Retina (tissue), 1 donor: ENCODE measurements around the gene PLEKHG4B.

Source experiments
- DNase-seq: peaks from one replicate; pipeline ENCODE4 v3.0.0-alpha.2; 2016

The PLEKHG4B gene

DNA sequence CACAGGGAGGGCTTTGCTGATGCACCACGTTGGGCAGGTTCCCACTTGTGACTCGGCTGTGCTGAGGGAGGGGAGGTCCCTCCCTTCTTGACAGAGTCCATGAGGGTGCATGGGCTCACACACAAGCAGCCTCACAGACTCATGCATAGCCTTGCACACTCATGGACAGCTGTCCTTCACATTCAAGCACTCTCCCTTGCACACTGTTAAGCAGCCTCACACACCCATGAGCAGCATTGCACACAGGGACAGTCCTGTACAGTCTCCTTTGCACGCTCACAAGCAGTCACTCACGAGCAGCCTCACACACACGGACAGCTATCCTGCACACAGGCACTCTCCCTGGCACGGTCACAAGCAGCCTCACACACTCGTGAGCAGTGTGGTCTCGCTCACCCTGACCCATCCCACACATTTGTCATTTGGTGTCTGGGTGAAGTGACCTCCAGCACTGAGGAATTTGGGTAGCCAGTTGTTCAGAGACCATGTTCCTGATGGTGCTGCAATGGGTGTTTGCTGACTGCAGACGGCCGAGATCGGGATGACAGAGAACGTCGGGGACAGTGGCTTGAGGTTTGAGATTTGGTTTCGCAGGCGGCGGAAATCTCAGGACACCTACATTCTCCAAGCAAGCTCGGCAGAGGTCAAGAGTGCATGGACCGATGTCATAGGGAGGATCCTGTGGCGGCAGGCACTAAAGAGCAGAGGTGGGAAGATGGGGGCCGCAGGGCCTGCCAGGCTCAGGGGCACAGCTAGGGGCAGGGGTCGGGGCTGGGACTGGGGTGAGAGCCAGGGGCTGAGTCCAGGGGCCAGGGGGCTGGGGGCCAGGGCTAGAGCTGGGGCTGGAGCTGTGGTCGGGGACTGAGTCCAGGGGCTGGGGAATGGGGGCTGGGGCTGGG is 81.7 kb downstream of the PLEKHG4B start:
- no peak for DNase-seq

DNA sequence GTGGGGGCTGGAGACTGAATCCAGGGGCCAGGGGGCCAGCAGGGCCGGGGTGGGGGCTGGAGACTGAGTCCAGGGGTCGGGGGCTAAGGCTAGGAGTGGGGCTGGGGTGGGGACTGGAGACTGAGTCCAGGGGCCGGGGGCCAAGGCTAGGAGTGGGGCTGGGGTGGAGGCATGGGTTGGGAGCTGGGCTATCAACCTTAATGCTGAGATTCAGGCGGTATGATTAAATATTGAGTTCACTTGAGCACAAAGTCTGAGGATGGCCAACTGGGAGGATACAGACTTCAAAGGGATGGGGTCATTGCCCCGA is 82.3 kb downstream of the PLEKHG4B start:
- DNase-seq, result no peak

DNA sequence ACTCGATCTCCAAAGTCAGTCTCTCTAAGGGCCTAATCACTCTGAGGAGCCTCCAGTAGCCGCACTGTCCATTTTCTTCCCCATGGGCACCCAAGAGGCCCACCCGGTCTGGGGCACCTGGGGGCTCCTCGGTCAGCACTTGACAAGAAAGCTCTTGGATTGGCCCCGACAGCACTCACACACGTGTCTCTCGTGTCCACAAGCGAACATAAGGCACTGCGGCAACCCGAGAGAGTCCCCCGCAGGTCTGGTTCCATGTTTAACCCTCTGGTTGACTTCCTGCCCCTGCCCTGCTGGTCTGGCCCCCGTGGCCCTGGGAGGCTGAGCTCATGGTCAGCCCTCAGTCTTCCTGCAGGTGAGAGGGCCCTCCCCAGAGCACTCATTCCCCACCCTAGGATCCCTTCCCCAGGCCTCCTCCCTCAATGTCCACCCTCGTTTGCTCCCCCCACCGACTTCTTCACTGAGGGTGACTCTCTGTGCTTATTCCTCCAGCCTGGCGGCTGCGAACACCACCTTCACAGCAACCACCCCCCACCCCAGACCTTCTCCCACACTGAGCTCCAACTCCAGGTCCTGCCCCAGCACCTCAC is 83.0 kb downstream of the PLEKHG4B start:
- DNase-seq, result no peak

DNA sequence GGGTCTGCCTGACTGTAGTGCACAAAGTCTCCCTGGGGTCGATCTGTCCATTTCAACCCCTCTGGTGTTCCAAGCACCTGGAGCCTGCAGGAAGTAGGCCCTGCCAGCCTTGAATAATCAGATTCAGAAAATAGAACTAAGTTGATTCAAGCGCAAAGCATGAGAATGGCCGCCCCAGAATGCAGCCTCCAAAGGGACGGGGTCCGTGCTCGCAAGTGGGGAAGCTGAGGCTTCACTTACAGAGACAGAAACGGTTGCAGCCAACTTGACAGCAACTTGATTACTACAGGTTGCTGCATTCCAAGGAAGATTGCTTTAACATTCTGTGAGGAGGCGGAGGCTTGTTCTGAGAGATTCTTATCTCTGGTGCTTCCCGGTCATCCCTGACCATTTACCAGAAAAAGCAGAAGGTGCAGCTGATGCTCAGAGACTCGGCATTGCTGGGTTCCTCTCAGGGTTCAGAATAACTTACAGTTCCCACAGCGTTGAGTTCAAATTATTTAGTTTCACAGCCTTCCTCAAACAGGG is 84.4 kb downstream of the PLEKHG4B start:
- no peak for DNase-seq

DNA sequence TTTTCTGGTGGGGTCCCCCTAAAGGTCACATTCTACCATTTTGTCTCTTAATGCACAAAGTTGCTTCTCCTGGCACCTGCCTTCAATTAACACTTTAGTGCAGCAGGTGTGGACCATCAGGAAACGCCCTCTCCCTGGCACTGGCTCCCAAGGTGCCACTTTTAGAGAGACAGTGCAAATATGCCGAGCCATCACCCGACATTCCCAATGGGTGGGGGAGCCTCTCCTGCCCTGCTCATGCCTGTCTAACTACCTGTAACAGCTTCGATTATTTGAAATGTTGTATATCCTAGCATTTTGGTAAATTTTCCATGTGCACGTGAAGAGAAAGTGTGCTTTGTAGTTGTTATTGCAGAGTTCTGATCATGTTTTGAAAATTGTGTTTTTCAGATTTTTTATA is 86.1 kb downstream of the PLEKHG4B start:
- DNase-seq, result no peak

DNA sequence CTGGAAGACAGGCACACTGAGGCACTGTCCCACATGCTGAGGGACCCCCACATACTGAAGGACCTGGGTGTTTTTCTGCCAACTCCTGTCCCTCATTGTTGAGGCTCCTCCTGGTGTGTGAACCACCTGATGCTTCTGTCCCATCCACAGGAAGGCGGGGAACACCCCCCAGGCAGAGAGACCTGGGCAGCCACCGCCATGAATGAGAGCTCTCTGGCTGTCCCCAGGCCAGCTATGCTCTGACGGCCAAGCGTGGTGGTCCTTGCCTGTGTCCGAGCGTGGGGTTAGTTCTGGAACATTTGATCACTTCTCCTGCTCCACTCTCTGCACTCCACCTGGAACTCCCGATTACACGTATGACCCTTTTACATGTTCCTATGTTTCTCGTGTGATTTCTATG is 87.4 kb downstream of the PLEKHG4B start:
- DNase-seq, result no peak

DNA sequence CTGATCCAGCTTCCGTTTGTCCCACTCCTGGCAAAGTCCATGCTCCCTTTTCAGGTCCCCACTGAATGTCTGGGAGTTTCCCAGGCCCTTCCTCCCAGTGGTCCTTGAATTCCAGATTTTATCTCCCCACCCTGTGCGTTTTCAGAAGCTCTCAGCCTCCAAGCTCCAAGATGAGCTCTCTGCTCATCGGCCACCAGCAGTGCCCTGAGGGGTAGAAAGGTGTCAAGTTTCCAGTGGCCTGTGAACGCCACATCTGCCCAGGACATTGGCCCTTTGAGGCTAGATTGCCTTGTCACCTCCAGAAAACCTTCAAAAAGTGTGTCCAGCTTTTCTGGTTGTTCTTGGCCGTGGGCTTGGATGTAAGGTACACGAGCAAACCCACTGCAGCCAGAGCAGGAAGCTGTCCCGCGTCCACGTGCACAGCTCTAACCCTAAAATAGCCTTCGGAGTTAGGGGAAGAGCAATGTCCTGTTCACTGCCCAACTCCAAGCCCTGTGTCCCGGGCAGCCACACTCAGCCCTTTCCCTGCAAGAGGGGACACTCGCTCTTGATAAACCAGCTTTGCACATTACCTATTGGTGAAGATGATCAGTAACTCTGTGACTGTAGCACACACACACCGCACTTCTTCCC is 88.4 kb downstream of the PLEKHG4B start:
- DNase-seq, result no peak

DNA sequence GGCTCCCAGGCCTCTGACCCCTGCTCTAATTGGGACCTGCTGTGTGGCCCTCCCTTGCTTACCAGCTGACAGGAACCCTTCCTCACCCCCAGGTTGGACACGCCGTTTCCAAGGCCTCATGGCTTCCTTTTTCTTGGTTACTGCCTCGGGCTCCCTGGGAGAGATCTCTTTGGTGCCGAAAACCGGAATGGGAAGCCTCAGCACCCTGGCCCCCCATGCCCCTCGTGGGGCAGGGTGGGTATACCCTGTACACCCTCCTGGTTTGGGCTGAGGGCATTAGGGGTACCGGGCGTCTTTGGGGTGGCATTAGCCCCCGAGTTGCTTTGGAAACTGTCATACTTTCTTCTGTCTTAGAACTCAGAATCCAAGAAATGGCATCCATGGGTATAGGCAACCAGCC is 89.2 kb downstream of the PLEKHG4B start:
- DNase-seq, result no peak

DNA sequence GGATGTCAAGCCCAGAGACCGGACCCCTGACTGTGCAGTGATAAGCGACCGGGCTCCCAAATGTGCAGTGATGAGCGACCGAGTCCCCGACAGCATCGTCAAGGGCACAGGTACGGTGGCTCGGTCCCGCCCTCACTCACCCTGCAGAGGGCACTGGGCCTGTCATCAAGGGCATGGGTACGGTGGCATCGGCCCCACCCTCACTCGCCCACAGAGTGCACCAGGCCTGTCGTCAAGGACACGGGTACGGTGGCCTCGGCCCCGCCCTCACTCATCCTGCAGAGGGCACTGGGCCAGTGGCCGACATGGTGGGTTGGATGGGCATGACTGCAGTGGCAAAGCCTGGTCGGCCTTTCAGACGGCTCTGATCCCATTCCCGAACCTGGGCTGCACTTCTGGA is 89.6 kb downstream of the PLEKHG4B start:
- no peak for DNase-seq

DNA sequence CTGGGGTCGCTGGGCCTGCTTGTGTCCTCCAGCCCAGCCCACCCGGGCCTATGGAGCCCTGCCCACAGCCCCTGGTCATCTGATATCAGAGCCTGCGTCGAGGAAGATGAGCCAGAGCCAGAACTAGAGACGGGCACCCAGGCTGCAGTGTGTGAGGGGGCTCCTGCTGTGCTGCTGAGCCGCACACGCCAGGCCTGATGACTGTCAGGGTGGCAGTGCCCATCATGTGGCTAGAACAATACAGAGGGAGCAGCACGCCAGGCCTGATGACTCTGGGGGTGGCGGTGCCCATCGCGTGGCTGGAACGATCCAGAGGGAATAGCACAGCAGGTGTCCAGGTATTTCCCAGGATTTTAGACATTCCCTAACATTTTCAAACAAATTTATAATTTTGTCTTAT is 90.2 kb downstream of the PLEKHG4B start:
- DNase-seq, result no peak

DNA sequence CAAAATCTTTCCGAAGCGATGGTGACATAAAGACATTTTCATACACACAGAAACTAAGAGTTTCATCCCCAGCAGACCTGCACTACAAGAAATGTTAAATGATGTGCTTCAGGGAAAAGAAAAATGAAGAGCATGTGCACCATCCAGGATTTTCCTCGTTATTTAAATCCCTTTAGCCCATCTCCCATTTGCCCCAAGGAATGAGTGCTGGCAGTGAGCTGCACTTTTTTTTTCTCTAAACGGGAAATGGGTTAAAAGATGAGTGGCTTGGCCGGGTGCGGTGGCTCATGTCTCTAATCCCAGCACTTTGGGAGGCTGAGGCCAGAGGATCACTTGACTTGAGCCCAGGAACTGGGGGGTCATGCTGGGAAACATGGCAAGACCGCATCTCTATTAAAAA is 92.5 kb downstream of the PLEKHG4B start:
- DNase-seq, result no peak

DNA sequence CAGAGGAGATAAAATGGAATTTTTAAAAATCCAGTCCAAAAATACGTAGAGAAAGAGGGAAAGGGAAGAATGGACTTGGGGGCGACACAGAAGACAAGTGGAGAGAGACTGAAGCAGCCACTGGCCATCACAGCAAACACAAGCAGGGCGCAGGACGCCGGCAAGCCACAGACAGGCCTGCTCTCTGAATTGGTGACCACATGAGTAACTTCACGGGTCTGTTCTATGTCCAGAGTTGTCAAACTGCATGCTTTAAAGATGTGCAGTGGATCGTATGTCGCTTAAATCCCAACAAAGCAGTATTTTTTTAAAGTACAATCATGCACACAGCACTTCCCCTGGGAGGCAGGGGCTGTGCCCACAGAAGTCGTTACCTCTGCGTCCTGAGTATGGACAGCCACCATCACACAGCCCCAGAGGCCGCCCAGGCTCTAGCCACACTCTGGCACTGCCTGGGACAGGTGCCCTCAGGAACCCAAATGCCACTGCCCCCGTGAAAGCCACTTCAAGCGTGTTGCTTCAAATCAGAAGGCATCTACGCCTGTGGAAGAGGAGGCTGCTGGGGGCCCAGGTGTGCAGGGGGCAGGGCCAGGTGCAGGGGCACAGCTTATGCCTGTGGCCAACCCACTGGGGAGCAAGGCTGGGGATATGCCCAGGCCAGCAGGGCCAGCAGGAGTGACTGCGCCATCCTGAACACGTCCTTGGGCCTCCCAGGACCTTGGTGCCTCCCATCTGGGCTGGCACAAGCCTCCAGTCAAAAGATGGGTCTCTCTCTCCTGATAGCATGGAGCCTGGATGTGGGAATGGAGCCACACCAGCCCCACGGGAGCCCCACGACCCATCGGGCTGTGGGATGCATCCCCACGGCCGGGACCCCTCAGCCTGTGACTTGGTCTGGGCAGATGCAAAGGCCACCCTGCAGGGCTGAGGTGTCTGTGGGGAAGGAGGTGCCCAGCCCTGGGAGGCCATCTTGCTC is 93.4 kb downstream of the PLEKHG4B start:
- no peak for DNase-seq

DNA sequence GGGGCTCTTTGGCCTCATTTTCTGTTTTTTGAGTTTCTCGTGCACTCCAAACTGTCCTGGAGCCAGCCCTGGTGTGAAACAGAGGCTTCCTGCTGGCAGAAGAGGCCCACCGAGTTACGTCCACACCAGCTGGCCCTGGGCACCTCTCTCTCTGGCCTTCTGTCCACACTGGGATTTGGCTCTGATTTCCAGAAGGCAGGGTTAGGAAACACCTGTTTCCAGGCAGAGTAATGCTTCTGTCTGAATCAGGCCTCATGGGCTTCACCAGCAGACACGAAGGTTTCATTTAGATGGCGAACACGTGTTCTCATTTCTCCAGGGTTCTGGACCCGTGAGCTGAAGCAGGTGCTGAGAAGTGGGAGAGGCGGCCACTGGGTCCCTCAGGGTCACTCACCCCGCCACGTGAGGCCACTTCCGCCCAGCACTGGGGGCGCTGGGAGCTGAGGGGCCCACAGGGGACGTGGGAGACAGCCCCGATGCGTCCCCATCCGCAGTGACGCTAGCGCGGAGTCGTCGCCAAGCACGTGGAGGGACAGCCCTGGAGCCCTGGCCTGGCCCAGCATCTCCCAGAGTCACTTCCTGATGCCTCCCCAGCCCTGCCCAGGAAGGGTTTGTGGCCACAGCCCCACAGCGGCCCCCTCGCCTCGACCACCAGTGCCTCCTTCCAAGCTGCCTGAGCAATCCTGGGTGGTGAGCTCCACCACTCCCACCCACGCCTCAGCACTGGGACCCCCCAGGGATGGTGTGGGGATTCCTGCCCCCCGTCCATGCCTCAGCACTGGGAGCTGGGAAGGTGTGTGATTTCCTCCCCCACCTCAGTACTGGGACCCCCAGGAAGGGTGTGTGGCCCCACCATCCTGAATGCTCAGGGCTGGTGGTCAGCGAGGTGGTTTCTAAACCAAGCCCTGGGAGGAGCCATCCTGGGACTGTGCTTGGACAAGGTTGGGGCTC is 94.4 kb downstream of the PLEKHG4B start:
- DNase-seq, result no peak

DNA sequence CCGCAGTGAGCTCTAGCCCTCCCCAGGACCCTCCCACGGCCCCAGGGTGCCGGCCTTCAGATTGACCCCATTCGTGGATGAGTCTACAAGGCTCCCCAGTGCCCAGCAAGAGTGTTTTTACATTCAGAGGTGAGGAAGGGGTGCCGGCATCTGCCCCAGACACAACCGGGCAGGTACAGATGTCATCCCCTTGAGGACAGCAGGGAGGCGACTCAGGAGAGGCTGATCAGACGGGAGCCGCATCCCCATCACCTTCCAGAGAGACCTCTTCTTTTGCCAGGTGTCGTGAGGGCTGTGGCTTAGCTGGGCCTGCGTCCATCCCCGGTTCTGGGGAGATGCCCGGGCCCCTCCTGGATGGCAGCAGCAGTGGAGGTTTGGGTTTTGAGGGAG is 95.1 kb downstream of the PLEKHG4B start:
- DNase-seq, result no peak

DNA sequence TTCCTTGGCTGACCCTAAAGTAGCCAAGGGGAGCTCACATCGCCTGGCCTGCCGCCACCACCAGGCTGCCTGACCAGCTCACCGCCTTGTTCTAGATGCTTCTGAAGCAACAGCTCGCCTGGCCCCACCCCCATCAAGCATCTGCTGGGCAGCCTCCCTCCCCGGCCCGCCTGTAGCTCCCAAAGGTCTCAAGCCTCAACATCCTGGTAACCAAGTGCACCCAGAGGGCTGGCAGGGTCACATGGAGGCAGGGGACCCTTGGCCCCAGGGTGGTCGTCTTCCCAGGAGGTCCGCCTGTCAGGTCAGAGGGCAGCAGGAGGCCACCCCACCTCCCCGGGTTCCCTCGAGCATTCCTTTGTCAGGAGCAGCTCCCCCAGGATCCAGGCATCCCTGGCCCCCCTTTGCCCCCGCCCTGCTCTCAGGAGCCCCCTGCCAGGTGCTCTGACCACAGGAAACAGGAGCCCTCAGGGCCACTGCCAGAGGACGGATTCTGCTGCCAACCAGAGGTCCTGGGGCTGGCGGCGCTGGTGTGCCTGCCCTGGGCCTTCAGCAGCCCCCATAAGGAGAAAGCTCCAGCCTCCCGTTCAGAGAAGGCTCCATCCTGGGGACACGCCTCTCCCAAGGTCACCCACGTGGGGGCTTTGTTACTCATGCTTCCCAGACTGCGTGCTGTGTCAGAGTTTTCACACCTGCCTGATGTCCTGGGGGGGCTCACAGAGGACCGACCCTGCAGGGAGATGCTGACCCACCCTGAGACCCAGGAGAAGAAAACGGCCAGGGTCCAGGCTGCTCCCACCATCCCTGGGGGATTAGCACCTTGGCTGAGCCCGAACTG is 95.9 kb downstream of the PLEKHG4B start:
- no peak for DNase-seq

DNA sequence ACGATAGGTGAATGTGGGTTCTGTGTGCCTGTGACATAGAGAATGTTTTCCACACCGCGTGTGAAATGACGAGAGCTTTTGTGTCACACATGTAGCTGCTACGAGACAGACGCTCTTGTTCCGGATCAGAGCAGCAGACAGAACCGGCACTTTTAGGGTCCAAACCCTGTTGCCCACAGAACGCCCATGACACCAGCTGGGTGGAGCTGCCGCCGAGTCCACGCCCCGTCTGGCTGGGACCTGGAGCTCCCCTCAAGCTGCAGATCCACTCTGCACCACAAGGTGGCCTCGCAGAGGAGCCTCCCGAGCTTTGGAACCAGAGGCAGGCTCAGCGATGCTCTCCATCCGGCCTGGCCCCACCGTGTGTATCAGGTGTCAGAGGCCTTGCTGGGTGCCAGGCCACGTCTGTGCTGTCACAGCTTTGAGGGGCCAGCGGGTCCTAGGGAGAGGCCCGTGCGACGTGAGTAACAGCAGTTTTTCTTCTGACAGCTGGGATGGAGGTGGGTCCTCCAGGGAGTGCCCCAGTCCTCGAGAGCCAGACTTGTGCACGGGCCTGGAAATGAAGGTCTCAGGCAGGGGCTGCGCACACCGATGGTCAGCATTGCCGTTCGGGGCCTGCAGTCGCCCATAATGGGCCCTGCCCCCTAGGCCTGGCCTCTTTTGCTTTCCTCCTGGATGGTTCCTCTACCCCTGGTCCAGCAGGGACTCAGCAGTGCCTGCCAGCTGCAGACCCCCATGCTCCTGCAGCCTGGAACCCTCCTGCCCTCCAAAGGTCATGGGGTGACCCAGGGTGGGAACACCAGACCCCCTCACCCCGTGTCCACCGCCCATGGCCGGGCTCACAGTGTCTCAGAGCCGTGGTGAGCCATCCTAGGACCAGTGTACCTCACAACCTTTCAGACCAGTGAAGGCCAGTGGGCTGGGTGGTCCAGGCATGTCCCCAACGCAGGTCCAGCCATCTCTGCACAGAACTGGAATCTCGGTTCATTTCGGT is 96.8 kb downstream of the PLEKHG4B start:
- peak; percentile 92 for DNase-seq

DNA sequence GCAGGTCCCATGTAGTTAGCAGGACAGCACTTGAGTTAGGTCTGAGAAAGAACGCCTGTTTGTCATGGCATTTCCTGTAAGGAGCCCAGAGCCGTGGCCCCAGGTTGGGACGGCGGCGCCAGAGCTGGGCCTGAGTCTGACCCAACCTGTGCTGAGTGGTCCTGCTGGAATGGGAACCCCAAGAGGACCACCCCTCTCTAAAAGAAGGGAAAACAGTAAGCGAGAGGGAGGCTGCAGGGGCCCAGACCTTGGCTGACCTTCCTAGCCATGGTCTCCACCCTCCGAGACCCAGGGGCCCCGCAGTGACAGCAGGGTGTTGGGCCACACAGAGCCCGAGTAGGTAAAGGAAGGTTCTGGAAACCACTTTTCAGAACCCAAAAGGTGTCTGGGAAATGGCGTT is 97.5 kb downstream of the PLEKHG4B start:
- no peak for DNase-seq

DNA sequence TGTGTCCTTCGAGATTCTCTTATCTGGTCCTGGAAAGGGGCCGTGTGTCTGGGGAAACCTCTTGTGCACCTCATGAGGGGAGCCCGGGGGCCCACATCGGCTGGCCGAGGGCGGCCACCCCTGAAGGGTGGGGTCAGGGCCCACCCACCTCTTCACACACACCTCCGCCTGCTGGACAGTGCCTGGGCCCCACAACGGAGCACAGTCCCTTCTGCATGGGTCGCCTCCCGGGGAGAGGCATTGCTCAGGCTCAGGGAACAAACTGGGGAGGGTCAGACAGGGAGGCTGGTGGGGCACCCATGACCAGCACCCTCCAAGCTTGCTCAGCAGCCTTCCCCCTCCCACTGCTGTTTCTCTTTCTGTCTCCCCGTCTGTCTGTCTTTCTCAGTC is 98.0 kb downstream of the PLEKHG4B start:
- DNase-seq, result no peak

DNA sequence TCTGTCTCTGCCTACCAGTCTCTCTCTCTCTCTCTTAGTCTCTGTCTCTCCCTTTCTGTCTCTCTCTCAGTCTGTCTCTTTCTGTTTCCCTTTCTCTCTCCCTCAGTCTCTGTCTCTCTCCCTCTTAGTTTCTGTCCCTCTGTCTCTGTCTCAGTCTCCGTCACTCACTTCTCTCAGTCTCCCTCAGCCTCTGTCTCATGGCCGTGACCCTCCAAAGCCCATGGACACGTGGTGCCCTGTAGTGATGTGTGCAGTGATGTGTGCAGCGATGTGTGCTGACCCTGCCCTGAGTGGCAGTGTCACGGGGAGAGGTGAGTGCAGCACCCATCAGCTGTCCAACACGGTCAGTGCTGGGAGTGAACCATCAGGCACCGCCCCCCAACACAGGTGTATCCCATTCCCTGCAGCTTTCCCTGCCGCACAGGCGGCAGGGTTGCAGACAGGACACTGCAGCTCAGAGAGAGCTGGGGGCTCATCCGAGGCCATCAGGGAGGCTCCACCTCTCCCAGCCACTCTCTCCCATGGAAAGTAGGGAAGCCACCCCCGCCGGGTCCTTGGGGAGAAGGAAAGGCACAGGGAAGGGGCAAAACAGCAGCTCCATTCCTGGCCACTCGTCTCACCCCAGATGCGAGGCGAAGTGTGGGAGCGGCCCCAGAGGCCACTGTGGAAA is 98.5 kb downstream of the PLEKHG4B start:
- peak; percentile 56 for DNase-seq
